ENCODE data around the gene CYP2B6.
"Not testable (repeated sequence)": the region's sequence is repeated elsewhere in the genome, so short reads cannot be mapped to it uniquely, and the experiment has no call there.

CYP2B6 gene

DNA sequence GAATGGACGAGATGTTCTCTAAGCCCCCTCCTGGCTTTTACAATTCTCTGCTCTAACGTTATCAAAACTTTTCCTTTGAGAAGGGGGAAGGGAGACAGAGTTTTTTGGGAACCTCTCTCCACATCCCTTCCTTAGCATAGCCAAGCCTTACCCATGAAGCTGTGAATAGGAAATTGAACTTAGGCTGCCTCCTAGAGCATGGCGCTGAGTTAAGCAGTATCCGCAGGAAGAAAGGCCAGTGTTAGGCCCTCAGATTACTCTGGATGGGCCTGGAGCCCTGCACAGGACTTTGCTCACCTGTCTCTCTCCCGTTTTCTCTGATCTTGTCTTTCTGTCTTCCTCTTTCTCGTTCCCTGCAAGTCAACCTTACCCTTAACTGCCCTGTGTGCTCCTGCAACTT, 39.6 kb downstream of the CYP2B6 start:
- no peak for DNase-seq (ENCODE audit: low read depth in 3 of 3)

- no peak for DNase-seq (ENCODE audit: low read depth in 3 of 3)
Measured at GRCh38 chr19:41031916-41032315, 40.8 kb downstream of the CYP2B6 start.

DNA sequence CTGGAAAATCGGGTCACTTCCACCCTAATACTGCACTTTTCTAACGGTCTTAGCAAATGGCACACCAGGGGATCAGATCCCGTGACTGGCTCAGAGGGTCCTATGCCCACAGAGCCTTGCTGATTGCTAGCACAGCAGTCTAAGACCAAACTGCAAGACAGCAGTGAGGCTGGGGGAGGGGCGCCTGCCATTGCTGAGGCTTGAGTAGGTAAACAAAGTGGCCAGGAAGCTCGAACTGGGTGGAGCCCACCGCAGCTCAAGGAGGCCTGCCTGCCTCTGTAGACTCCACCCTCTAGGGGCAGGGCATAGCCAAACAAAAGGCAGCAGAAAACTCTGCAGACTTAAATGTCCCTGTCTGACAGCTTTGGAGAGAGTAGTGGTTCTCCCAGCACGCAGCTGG, 42.2 kb downstream of the CYP2B6 start:
- DNase-seq (ENCODE audit: low read depth in 3 of 3): not testable (repeated sequence)

- no peak for DNase-seq (ENCODE audit: low read depth in 3 of 3)
Measured at GRCh38 chr19:41039806-41040205, 48.7 kb downstream of the CYP2B6 start.

DNA sequence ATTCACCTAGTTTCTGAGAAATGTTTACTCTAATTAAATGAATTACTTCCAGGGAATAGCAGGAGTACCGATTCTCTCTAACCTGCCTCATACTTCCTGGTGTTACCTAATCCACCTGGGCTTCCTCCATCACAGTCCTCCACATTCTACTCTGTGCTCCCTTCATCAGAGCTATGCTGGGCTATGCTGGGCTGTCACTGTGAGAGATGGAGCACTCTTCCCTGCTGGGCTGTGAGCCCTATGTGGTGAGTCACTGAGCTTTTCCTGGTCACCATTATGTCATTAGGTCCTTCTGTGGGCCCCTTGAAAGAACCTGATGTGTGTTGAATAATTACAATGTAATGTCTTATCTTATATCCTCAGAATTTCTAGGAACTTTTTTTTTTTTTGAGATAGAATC, 54.0 kb downstream of the CYP2B6 start:
- DNase-seq (ENCODE audit: low read depth in 3 of 3): not testable (repeated sequence)

DNA sequence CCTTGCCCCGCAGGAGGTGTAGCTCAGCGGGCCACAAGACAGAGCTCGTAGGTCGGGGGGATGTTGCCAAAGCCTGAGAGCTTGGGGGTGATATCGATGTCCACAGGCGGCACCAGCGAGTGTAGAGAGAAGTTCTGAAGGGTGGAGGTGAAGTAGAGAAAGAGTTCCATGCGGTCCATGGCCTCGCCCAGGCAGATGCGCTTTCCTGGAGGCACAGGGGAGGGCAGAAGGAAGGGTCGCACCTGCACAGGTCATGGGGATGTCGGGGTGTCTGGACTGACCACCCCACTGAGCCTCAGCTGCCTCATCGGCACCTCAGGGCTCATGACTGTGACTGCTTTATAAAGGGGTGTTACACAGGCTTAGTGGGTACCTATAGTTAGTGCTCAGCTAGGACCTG, 59.3 kb downstream of the CYP2B6 start:
- no peak for DNase-seq (ENCODE audit: low read depth in 3 of 3)

- not testable (repeated sequence) for DNase-seq (ENCODE audit: low read depth in 3 of 3)
Measured at GRCh38 chr19:41052162-41052561, 61.1 kb downstream of the CYP2B6 start.

- DNase-seq (ENCODE audit: low read depth in 3 of 3): not testable (repeated sequence)
Measured at GRCh38 chr19:41053331-41053730, 62.2 kb downstream of the CYP2B6 start.

- no peak for DNase-seq (ENCODE audit: low read depth in 3 of 3)
Measured at GRCh38 chr19:41064974-41065569, 74.0 kb downstream of the CYP2B6 start.
